Measurements from ENCODE around the gene MT2A. TPM values are rescaled to one million over a fixed set of nuclear protein-coding genes. Genes with fewer than 3 reads are reported as not detected.

Gene MT2A
- total and polyA plus RNA-seq, 2 of the 13 experiments (the other 11 are each of a cell fraction or from before 2014, with no cell fraction given) = 135 to 371 TPM

DNA sequence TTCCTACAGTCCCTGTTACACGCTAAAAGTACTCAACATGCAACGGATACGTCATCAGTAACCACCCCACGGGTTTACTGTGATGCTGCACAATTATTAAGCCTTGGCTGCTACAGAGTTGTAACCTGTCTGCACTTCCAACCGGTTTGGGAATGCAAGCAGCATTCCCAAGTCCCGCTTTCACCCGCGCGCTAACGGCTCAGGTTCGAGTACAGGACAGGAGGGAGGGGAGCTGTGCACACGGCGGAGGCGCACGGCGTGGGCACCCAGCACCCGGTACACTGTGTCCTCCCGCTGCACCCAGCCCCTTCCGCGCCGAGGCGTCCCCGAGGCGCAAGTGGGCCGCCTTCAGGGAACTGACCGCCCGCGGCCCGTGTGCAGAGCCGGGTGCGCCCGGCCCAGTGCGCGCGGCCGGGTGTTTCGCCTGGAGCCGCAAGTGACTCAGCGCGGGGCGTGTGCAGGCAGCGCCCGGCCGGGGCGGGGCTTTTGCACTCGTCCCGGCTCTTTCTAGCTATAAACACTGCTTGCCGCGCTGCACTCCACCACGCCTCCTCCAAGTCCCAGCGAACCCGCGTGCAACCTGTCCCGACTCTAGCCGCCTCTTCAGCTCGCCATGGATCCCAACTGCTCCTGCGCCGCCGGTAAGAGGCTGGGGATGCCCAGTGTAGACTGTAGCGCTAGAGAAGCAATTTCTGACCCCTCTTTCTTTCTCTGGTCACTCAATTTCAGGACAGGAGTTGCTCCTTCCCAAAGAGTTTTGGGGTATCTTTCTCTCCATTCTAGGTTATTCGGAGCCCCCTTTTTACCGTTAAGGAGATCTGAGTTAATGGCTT, at the start of gene MT2A (continued):
- TF ChIP-seq NFAT5 (CRISPR knock-in tag; IDR thresholded peaks at IDR 0.05) = peak; percentile 81; the same call in 1 of the 2 replicates
- TF ChIP-seq SP5 (CRISPR knock-in tag; IDR thresholded peaks at IDR 0.05; ENCODE audit: borderline replicate concordance, low read depth) = peak; percentile 87
- peak; percentile 89; the same call in 1 of the 2 replicates for TF ChIP-seq DNMT1 (CRISPR knock-in tag; IDR thresholded peaks at IDR 0.05)
- TF ChIP-seq ZBTB10 (CRISPR knock-in tag; IDR thresholded peaks at IDR 0.05; ENCODE audit: borderline replicate concordance) = 0 out of 2 replicates have a peak, but pooled peaks have one; percentile 20
- 0 out of 2 replicates have a peak, but pooled peaks have one; percentile 69 for TF ChIP-seq NR3C1 (CRISPR knock-in tag; IDR thresholded peaks at IDR 0.05)
- peak; percentile 78; the same call in 1 of the 2 replicates for TF ChIP-seq CBFB (CRISPR knock-in tag; IDR thresholded peaks at IDR 0.05)
- TF ChIP-seq ASH2L (IDR thresholded peaks at IDR 0.05; ENCODE audit: insufficient read length, low read depth, low read length) = peak; percentile 53
- TF ChIP-seq DMAP1 (CRISPR knock-in tag; IDR thresholded peaks at IDR 0.05) = peak; percentile 64
- no peak; the same call in 1 of the 2 replicates for TF ChIP-seq IRX3 (CRISPR knock-in tag; IDR thresholded peaks at IDR 0.05; ENCODE audit: borderline replicate concordance, low read depth)
- TF ChIP-seq FLYWCH1 (CRISPR knock-in tag; IDR thresholded peaks at IDR 0.05) = 0 out of 2 replicates have a peak, but pooled peaks have one; percentile 15
- TF ChIP-seq GATAD2A (CRISPR knock-in tag; IDR thresholded peaks at IDR 0.05) = peak; percentile 59
- TF ChIP-seq IKZF4 (CRISPR knock-in tag; IDR thresholded peaks at IDR 0.05; ENCODE audit: borderline replicate concordance, low read depth, not compliant biosample characterization) = no peak
- peak; percentile 79; the same call in 1 of the 2 replicates for TF ChIP-seq TFDP1 (CRISPR knock-in tag; IDR thresholded peaks at IDR 0.05; ENCODE audit: borderline replicate concordance)
- no peak for TF ChIP-seq ZNF343 (CRISPR knock-in tag; IDR thresholded peaks at IDR 0.05)
- peak; percentile 69; the same call in 1 of the 2 replicates for TF ChIP-seq KAT7 (CRISPR knock-in tag; IDR thresholded peaks at IDR 0.05; ENCODE audit: borderline replicate concordance)
- no peak for TF ChIP-seq CBX5 (CRISPR knock-in tag; IDR thresholded peaks at IDR 0.05; ENCODE audit: borderline replicate concordance)
- no peak for TF ChIP-seq PRDM4 (CRISPR knock-in tag; IDR thresholded peaks at IDR 0.05; ENCODE audit: borderline replicate concordance)
